Measurements from ENCODE around the gene CENPU. TPM values are rescaled to one million over a fixed set of nuclear protein-coding genes. Genes with fewer than 3 reads are reported as not detected.

The CENPU gene
- total RNA-seq, 1 experiment from 2014 or later: 31.3 TPM

DNA sequence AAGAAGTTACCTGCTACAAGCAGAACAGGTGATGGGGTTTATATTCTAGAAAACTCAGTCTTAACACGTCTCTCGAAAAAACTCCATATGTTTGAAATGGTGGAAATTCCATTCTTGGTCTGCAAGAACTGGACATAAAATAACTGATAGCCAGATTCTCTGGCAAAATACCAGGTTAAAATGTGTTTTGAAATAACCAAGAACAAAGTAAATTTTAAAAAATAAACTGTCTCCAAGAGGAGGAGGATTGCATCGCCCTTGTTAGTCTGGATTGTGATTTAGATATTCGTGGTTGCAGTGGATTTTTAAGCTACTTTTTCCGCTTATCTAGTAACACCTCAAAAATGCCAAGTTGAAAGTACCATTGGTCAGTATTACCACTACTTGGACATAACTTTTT, 40.8 kb downstream of the CENPU start:
- Histone ChIP-seq H3K27ac (ENCODE audit: low read length) (no peak overlapping the region), H3K36me3 (ENCODE audit: insufficient read depth, low read length) (peaks cover 12% of the 10 kb centered on the region; the same call in 1 of the 2 replicates), H3K9me2 (replicated peaks; ENCODE audit: insufficient read depth, low read length) (no peaks in the 10 kb centered on the region), H3K4me2 (ENCODE audit: low read depth, low read length, poor library complexity, severe bottlenecking) (no peak overlapping the region), H3K9ac (ENCODE audit: low read length) (no peak overlapping the region), H3K4me3 (ENCODE audit: low read length) (no peak overlapping the region), H4K20me1 (ENCODE audit: insufficient read depth, low read depth, low read length) (no peaks in the 10 kb centered on the region), H3K4me1 (ENCODE audit: low read length) (no peaks in the 10 kb centered on the region), H3K79me2 (ENCODE audit: low read length) (no peaks in the 10 kb centered on the region), H3K9me3 (ENCODE audit: low read length) (no peaks in the 10 kb centered on the region), H3K27me3 (ENCODE audit: low read length) (no peaks in the 10 kb centered on the region), H2AFZ (ENCODE audit: low read length) (no peak overlapping the region)
- DNase-seq: no peak

- Histone ChIP-seq H3K27ac (ENCODE audit: low read length) (no peak overlapping the region), H3K4me2 (ENCODE audit: low read depth, low read length, poor library complexity, severe bottlenecking) (no peak overlapping the region), H3K4me3 (ENCODE audit: low read length) (no peak overlapping the region), H3K27me3 (ENCODE audit: low read length) (no peaks in the 10 kb centered on the region), H3K9me2 (replicated peaks; ENCODE audit: insufficient read depth, low read length) (no peaks in the 10 kb centered on the region), H2AFZ (ENCODE audit: low read length) (no peak overlapping the region), H3K79me2 (ENCODE audit: low read length) (no peaks in the 10 kb centered on the region), H3K4me1 (ENCODE audit: low read length) (no peaks in the 10 kb centered on the region), H3K9ac (ENCODE audit: low read length) (no peak overlapping the region), H3K9me3 (ENCODE audit: low read length) (no peaks in the 10 kb centered on the region), H3K36me3 (ENCODE audit: insufficient read depth, low read length) (peaks cover 8% of the 10 kb centered on the region; the same call in 1 of the 2 replicates), H4K20me1 (ENCODE audit: insufficient read depth, low read depth, low read length) (no peaks in the 10 kb centered on the region)
- DNase-seq: no peak
These were observed 44.2 kb downstream of the CENPU start for GRCh38 chr4:184689681-184690080.

GRCh38 chr4:184688447-184688846, 45.4 kb downstream of the CENPU start:
- no peak overlapping the region for H3K9ac ChIP-seq (ENCODE audit: low read length)
- H3K36me3 ChIP-seq (ENCODE audit: insufficient read depth, low read length): no peaks in the 10 kb centered on the region; the same call in 1 of the 2 replicates
- DNase-seq: no peak
- H3K4me2 ChIP-seq (ENCODE audit: low read depth, low read length, poor library complexity, severe bottlenecking): no peak overlapping the region
- no peaks in the 10 kb centered on the region for H3K4me1 ChIP-seq (ENCODE audit: low read length)
- no peak overlapping the region for H3K4me3 ChIP-seq (ENCODE audit: low read length)
- no peaks in the 10 kb centered on the region for H3K79me2 ChIP-seq (ENCODE audit: low read length)
- H3K9me2 ChIP-seq (replicated peaks; ENCODE audit: insufficient read depth, low read length): no peaks in the 10 kb centered on the region
- H3K9me3 ChIP-seq (ENCODE audit: low read length): no peaks in the 10 kb centered on the region
- no peaks in the 10 kb centered on the region for H3K27me3 ChIP-seq (ENCODE audit: low read length)
- H4K20me1 ChIP-seq (ENCODE audit: insufficient read depth, low read depth, low read length): no peaks in the 10 kb centered on the region
- no peak overlapping the region for H2AFZ ChIP-seq (ENCODE audit: low read length)
- no peak overlapping the region for H3K27ac ChIP-seq (ENCODE audit: low read length)

- H3K9ac ChIP-seq (ENCODE audit: low read length): no peak overlapping the region
- no peaks in the 10 kb centered on the region for H3K9me2 ChIP-seq (replicated peaks; ENCODE audit: insufficient read depth, low read length)
- H2AFZ ChIP-seq (ENCODE audit: low read length): no peak overlapping the region
- H3K9me3 ChIP-seq (ENCODE audit: low read length): no peaks in the 10 kb centered on the region
- DNase-seq: no peak
- H3K27ac ChIP-seq (ENCODE audit: low read length): no peak overlapping the region
- H3K79me2 ChIP-seq (ENCODE audit: low read length): no peaks in the 10 kb centered on the region
- no peaks in the 10 kb centered on the region for H3K4me1 ChIP-seq (ENCODE audit: low read length)
- H3K27me3 ChIP-seq (ENCODE audit: low read length): no peaks in the 10 kb centered on the region
- no peaks in the 10 kb centered on the region for H4K20me1 ChIP-seq (ENCODE audit: insufficient read depth, low read depth, low read length)
- no peak overlapping the region for H3K4me2 ChIP-seq (ENCODE audit: low read depth, low read length, poor library complexity, severe bottlenecking)
- no peak overlapping the region for H3K4me3 ChIP-seq (ENCODE audit: low read length)
- H3K36me3 ChIP-seq (ENCODE audit: insufficient read depth, low read length): no peaks in the 10 kb centered on the region; the same call in 1 of the 2 replicates
These were observed 45.9 kb downstream of the CENPU start for GRCh38 chr4:184688005-184688404.

GRCh38 chr4:184684491-184685189, 49.3 kb downstream of the CENPU start:
- Histone ChIP-seq H3K9ac (ENCODE audit: low read length) (no peak overlapping the region), H3K36me3 (ENCODE audit: insufficient read depth, low read length) (no peaks in the 10 kb centered on the region), H3K4me2 (ENCODE audit: low read depth, low read length, poor library complexity, severe bottlenecking) (no peak overlapping the region), H3K27ac (ENCODE audit: low read length) (no peak overlapping the region), H4K20me1 (ENCODE audit: insufficient read depth, low read depth, low read length) (no peaks in the 10 kb centered on the region), H3K4me3 (ENCODE audit: low read length) (no peak overlapping the region), H3K79me2 (ENCODE audit: low read length) (no peaks in the 10 kb centered on the region), H3K9me3 (ENCODE audit: low read length) (no peaks in the 10 kb centered on the region), H3K9me2 (replicated peaks; ENCODE audit: insufficient read depth, low read length) (no peaks in the 10 kb centered on the region), H3K4me1 (ENCODE audit: low read length) (no peaks in the 10 kb centered on the region), H2AFZ (ENCODE audit: low read length) (no peak overlapping the region), H3K27me3 (ENCODE audit: low read length) (no peaks in the 10 kb centered on the region)
- no peak for DNase-seq

DNA sequence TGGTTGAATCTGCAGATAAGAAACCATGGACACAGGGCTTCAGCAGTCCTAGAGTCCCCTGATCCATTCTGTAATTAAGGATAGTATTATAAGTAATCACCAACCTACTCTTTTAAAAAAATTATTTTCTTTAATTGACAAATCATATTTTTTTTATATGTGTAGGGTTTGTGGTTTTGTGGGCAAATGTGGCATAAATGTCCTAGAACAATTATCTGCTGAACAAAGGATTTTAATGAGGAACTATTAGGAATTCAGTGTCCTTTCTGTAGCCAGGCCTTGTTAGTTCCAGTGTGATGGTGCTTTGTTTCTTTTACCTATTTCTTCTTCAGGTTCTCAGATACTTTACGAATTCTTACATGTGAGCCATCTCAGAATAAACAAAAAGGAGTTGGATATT, 52.0 kb downstream of the CENPU start:
- Histone ChIP-seq H3K9me2 (replicated peaks; ENCODE audit: insufficient read depth, low read length) (no peaks in the 10 kb centered on the region), H3K9ac (ENCODE audit: low read length) (no peak overlapping the region), H3K36me3 (ENCODE audit: insufficient read depth, low read length) (no peaks in the 10 kb centered on the region), H3K27me3 (ENCODE audit: low read length) (no peaks in the 10 kb centered on the region), H3K4me3 (ENCODE audit: low read length) (no peak overlapping the region), H2AFZ (ENCODE audit: low read length) (no peak overlapping the region), H4K20me1 (ENCODE audit: insufficient read depth, low read depth, low read length) (no peaks in the 10 kb centered on the region), H3K9me3 (ENCODE audit: low read length) (no peaks in the 10 kb centered on the region), H3K27ac (ENCODE audit: low read length) (no peak overlapping the region), H3K4me1 (ENCODE audit: low read length) (no peaks in the 10 kb centered on the region), H3K4me2 (ENCODE audit: low read depth, low read length, poor library complexity, severe bottlenecking) (no peak overlapping the region), H3K79me2 (ENCODE audit: low read length) (no peaks in the 10 kb centered on the region)
- DNase-seq: no peak

DNA sequence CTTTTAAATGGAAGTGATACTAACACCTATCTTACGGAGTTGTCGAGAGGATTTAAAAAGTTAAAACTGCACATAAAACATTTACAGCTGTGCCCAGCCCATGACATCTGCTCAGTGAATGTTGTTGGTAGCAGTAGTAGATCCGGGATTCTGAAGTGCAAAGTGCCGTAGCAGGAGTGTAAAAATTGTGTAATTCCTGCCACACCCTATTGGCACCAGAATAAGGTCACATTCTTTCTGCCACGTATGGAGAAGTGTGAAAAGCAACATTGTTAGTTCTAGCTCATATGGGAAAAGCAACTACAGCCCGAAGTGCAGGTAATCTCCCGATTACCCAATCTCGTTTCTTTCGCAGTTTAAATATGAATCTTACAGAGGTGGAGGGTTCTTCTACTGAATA, 53.2 kb downstream of the CENPU start:
- Histone ChIP-seq H4K20me1 (ENCODE audit: insufficient read depth, low read depth, low read length) (no peaks in the 10 kb centered on the region), H3K4me3 (ENCODE audit: low read length) (no peak overlapping the region), H3K9ac (ENCODE audit: low read length) (no peak overlapping the region), H3K4me2 (ENCODE audit: low read depth, low read length, poor library complexity, severe bottlenecking) (no peak overlapping the region), H3K27me3 (ENCODE audit: low read length) (no peaks in the 10 kb centered on the region), H2AFZ (ENCODE audit: low read length) (no peak overlapping the region), H3K9me2 (replicated peaks; ENCODE audit: insufficient read depth, low read length) (no peaks in the 10 kb centered on the region), H3K4me1 (ENCODE audit: low read length) (no peaks in the 10 kb centered on the region), H3K27ac (ENCODE audit: low read length) (no peak overlapping the region), H3K79me2 (ENCODE audit: low read length) (no peaks in the 10 kb centered on the region), H3K9me3 (ENCODE audit: low read length) (no peaks in the 10 kb centered on the region), H3K36me3 (ENCODE audit: insufficient read depth, low read length) (no peaks in the 10 kb centered on the region)
- no peak for DNase-seq

GRCh38 chr4:184675821-184676492, 57.9 kb downstream of the CENPU start:
- H3K27me3 ChIP-seq (ENCODE audit: low read length): no peaks in the 10 kb centered on the region
- no peak overlapping the region for H2AFZ ChIP-seq (ENCODE audit: low read length)
- H3K4me2 ChIP-seq (ENCODE audit: low read depth, low read length, poor library complexity, severe bottlenecking): no peak overlapping the region
- no peak overlapping the region for H3K4me3 ChIP-seq (ENCODE audit: low read length)
- no peaks in the 10 kb centered on the region for H3K79me2 ChIP-seq (ENCODE audit: low read length)
- DNase-seq: no peak
- no peaks in the 10 kb centered on the region for H3K4me1 ChIP-seq (ENCODE audit: low read length)
- no peaks in the 10 kb centered on the region for H3K9me2 ChIP-seq (replicated peaks; ENCODE audit: insufficient read depth, low read length)
- no peak overlapping the region for H3K27ac ChIP-seq (ENCODE audit: low read length)
- H3K9me3 ChIP-seq (ENCODE audit: low read length): no peaks in the 10 kb centered on the region
- H3K36me3 ChIP-seq (ENCODE audit: insufficient read depth, low read length): no peaks in the 10 kb centered on the region
- H3K9ac ChIP-seq (ENCODE audit: low read length): no peak overlapping the region
- H4K20me1 ChIP-seq (ENCODE audit: insufficient read depth, low read depth, low read length): no peaks in the 10 kb centered on the region

Measured in Karpas-422 (cell line).